K562 treated with DMSO at 1 percent for 12 hours (cell line): Measurements from ENCODE around the gene ZNF181. TPM values are rescaled to one million over a fixed set of nuclear protein-coding genes. Genes with fewer than 3 reads are reported as not detected.

Source experiments
- total RNA-seq: library from RNA; unstranded; fragments of 300-600 nt; gene quantifications from 2 replicates; pipeline ENCODE4 v1.2.3, GENCODE V29; 2022; ENCODE audit not compliant: insufficient read depth

The ZNF181 gene
- 8.1 and 11.1 TPM in 2 replicates for total RNA-seq

GRCh38 chr19:34733746-34734536, at the start of gene ZNF181:
TSS of gene ZNF181 (plus strand) at chr19:34734243. CDS start at chr19:34735038, 795 bp downstream.

DNA sequence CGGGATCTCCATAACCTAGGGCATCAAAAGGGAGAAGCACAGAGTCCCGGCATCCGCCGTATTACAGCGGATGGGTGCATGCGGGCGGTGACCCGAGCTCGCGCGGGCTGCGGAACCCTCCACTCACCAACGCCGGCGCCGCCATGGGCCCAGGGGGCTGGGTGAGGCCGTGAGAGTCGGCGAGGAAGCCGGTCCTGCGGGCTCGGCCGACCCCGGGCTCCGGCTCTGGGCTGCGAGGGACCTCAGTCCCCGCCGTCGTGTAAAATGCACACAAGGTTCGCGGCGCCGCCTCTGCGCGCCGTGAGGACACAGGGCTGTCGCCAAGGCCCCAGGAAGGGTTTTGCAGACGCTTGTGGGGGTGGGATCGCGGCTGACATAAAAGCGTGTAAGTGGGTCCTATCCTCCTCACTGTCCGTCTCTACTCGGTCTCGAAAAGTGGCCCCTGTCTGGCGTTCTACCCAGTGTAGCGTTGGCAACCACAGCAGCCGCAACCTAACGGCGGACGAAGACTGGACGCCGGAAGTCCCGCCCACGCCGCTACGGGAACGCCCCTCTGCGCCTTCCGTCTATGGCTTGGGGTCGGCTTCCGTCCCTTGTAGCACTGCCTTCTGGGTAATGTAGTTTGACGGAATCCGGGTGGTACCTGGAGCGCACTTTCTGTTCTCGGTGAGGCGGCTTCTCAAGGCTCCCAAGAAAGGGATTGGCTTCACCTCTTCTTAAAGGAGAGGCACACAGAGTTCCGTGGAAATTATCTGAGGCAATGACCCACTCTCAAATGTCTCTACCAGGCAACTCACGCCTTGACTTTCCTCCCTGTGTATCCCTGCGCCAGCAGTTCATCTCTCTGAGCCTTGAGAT, 38.9 kb downstream of the ZNF181 start, which contains the start of gene ZNF599:
Gene ZNF599 (minus strand): TSS at position 519 of the 858 bp plus-strand sequence. CDS start 374 bp downstream, at position 145.

Other genes starting within 250 kb of the ZNF181 start
- gene SCGB2B2, start 57.1 kb upstream of the ZNF181 start, total RNA-seq, result not detected in 2 replicates
- gene ZNF302, start 56.6 kb upstream of the ZNF181 start, total RNA-seq, result 0.63 and 0.67 TPM in 2 replicates
- 5.3 and 7.2 TPM in 2 replicates for gene ZNF599, start 39.0 kb downstream of the ZNF181 start, total RNA-seq
- gene ZNF30, start 192.7 kb downstream of the ZNF181 start, total RNA-seq, result 6.7 and 8.4 TPM in 2 replicates
- gene ZNF792, start 230.0 kb downstream of the ZNF181 start, total RNA-seq, result 2.6 and 8.0 TPM in 2 replicates